ENCODE measurements around the gene LRCH1. TPM values are rescaled to one million over a fixed set of nuclear protein-coding genes. Genes with fewer than 3 reads are reported as not detected.
"Not testable (repeated sequence)": the region's sequence is repeated elsewhere in the genome, so short reads cannot be mapped to it uniquely, and the experiment has no call there.

The LRCH1 gene
- total RNA-seq, 2 experiments from 2014 or later, result 16.7 to 27.8 TPM

GRCh38 chr13:46761174-46761573 is 208.2 kb downstream of the LRCH1 start:
- Histone ChIP-seq H3K79me2 (ENCODE audit: insufficient read depth, low read depth, low read length) (no peaks in the 10 kb centered on the region), H3K4me1 (ENCODE audit: insufficient read depth, low read length, poor library complexity, severe bottlenecking) (peaks cover 11% of the 10 kb centered on the region), H3K27ac (ENCODE audit: low read depth, low read length, poor library complexity, severe bottlenecking) (no peak overlapping the region), H2AFZ (ENCODE audit: low read length) (no peak overlapping the region), H3K9me2 (ENCODE audit: insufficient read depth, low read length) (no peaks in the 10 kb centered on the region), H3K9me3 (ENCODE audit: low read length) (no peaks in the 10 kb centered on the region), H3K4me2 (ENCODE audit: low read length) (no peak overlapping the region), H3K36me3 (ENCODE audit: insufficient read depth, low read length) (no peaks in the 10 kb centered on the region), H4K20me1 (ENCODE audit: insufficient read depth, low read length) (no peaks in the 10 kb centered on the region), H3K4me3 (ENCODE audit: low read depth, low read length, poor library complexity, severe bottlenecking) (no peak overlapping the region)
- BruUV-seq (replicated peaks), result no TSS peak
- TF ChIP-seq EZH2phosphoT487 (IDR thresholded peaks at IDR 0.05; ENCODE audit: borderline replicate concordance, low read depth, low read length), result no peak
- TF ChIP-seq CTCF (conservative IDR thresholded peaks at IDR 0.05; ENCODE audit: low read length), result no peak
- POLR2A ChIA-PET, result no interaction called here
- no peak for DNase-seq (ENCODE audit: low spot score)
- intact Hi-C loops (cut with micrococcal nuclease; ENCODE audit: unreplicated experiment), result no loop called here
- CTCF ChIA-PET (ENCODE audit: unreplicated experiment), result no interaction called here

- CTCF ChIA-PET (ENCODE audit: unreplicated experiment), result no interaction called here
These were observed 208.9 kb downstream of the LRCH1 start for GRCh38 chr13:46761866-46762265.

GRCh38 chr13:46769925-46770324 is 217.0 kb downstream of the LRCH1 start:
- CTCF ChIA-PET (ENCODE audit: unreplicated experiment), result not testable (repeated sequence)
- POLR2A ChIA-PET, result interaction anchor here (0.5 kb wide), 1 partner anchor 276 kb away, joined by 3 read pairs; no protein-coding TSS in a partner anchor

More at GRCh38 chr13:46761866-46762265, 208.9 kb downstream of the LRCH1 start:
- Histone ChIP-seq H2AFZ (ENCODE audit: low read length) (no peak overlapping the region), H3K36me3 (ENCODE audit: insufficient read depth, low read length) (no peaks in the 10 kb centered on the region), H3K79me2 (ENCODE audit: insufficient read depth, low read depth, low read length) (no peaks in the 10 kb centered on the region), H3K27ac (ENCODE audit: low read depth, low read length, poor library complexity, severe bottlenecking) (no peak overlapping the region), H3K9me2 (ENCODE audit: insufficient read depth, low read length) (no peaks in the 10 kb centered on the region), H3K4me2 (ENCODE audit: low read length) (no peak overlapping the region), H4K20me1 (ENCODE audit: insufficient read depth, low read length) (no peaks in the 10 kb centered on the region), H3K4me3 (ENCODE audit: low read depth, low read length, poor library complexity, severe bottlenecking) (no peak overlapping the region), H3K9me3 (ENCODE audit: low read length) (no peaks in the 10 kb centered on the region), H3K4me1 (ENCODE audit: insufficient read depth, low read length, poor library complexity, severe bottlenecking) (peaks cover 11% of the 10 kb centered on the region)
- no peak for DNase-seq (ENCODE audit: low spot score)
- intact Hi-C loops (cut with micrococcal nuclease; ENCODE audit: unreplicated experiment), result no loop called here
- POLR2A ChIA-PET, result no interaction called here
- TF ChIP-seq EZH2phosphoT487 (IDR thresholded peaks at IDR 0.05; ENCODE audit: borderline replicate concordance, low read depth, low read length) (no peak), CTCF (conservative IDR thresholded peaks at IDR 0.05; ENCODE audit: low read length) (no peak)
- BruUV-seq (replicated peaks), result no TSS peak

More at GRCh38 chr13:46769925-46770324, 217.0 kb downstream of the LRCH1 start:
- H3K9me3 ChIP-seq (ENCODE audit: low read length); H3K36me3 ChIP-seq (ENCODE audit: insufficient read depth, low read length); H3K9me2 ChIP-seq (ENCODE audit: insufficient read depth, low read length); H3K27ac ChIP-seq (ENCODE audit: low read depth, low read length, poor library complexity, severe bottlenecking); H3K4me3 ChIP-seq (ENCODE audit: low read depth, low read length, poor library complexity, severe bottlenecking); DNase-seq (ENCODE audit: low spot score); H4K20me1 ChIP-seq (ENCODE audit: insufficient read depth, low read length); H3K4me2 ChIP-seq (ENCODE audit: low read length); H3K4me1 ChIP-seq (ENCODE audit: insufficient read depth, low read length, poor library complexity, severe bottlenecking); intact Hi-C loops (cut with micrococcal nuclease; ENCODE audit: unreplicated experiment); BruUV-seq (replicated peaks); H2AFZ ChIP-seq (ENCODE audit: low read length); H3K79me2 ChIP-seq (ENCODE audit: insufficient read depth, low read depth, low read length): not testable (repeated sequence)
